A549 (cell line): ENCODE data around the gene CMTM4. TPM values are rescaled to one million over a fixed set of nuclear protein-coding genes. Genes with fewer than 3 reads are reported as not detected.

Experiments
- ATAC-seq, 2 experiments: fragments of 200-7000 bp in 1 of 2; fragments of >200 bp in 1 of 2; cut with Nextera tagmentation in 1 of 2; cut with Tn5 transposase in 1 of 2; 3 replicates each; pipeline versions ENCODE4 v1.8.0 to v1.9.1; 2018 to 2020; ENCODE audit warnings: mild to moderate bottlenecking in 1 of 2, moderate library complexity in 1 of 2
- CTCF ChIA-PET: fragments of 300-600 bp; sonication (Branson Sonifier 250); formaldehyde crosslinking; extraction: SDS; loops from one replicate; lab custom pipeline; 2021; ENCODE audit warnings: antibody characterized with exemption, inconsistent platforms; lab: Yijun Ruan, JAX
- POLR2A ChIA-PET: fragments of 350-600 bp; formaldehyde crosslinking; extraction: SDS; loops from one replicate; lab custom pipeline; 2021; ENCODE audit warnings: antibody characterized with exemption, inconsistent platforms; lab: Yijun Ruan, JAX
- DNase-seq, 2 experiments: peaks; one replicate each; pipeline versions ENCODE4 v3.0.0 to v3.0.0-alpha.2; 2011 to 2016; ENCODE audit warnings: low read depth in 1 of 2, low spot score in 1 of 2
- FAIRE-seq: peaks from 2 replicates; lab custom pipeline; 2011; peaks lifted over from hg19 to GRCh38; lab: Jason Lieb, UNC
- H3K27ac ChIP-seq, 2 experiments: fragments of >200 bp; sonication (Bioruptor Twin); formaldehyde crosslinking; 3 replicates each; pipeline ENCODE4 v1.5.1; 2016 to 2017
- H3K4me1 ChIP-seq: fragments of >200 bp; sonication (Bioruptor Twin); formaldehyde crosslinking; 3 replicates; pipeline ENCODE4 v1.6.1; 2016
- H3K4me2 ChIP-seq: fragments of >200 bp; sonication (Bioruptor Twin); formaldehyde crosslinking; 3 replicates; pipeline ENCODE4 v1.6.1; 2016
- H3K4me3 ChIP-seq: fragments of >200 bp; sonication (Bioruptor Twin); formaldehyde crosslinking; 3 replicates; pipeline ENCODE4 v1.5.1; 2016
- H3K9me3 ChIP-seq: fragments of >200 bp; sonication (Bioruptor Twin); formaldehyde crosslinking; 3 replicates; pipeline ENCODE4 v1.6.1; 2016
- BHLHE40 ChIP-seq: IDR thresholded peaks from 2 replicates; pipeline ENCODE4 v1.6.1; 2012; ENCODE audit warnings: low read depth, low read length, inconsistent platforms
- CBX8 ChIP-seq: fragments of 200-600 bp; sonication (generic); IDR thresholded peaks from 2 replicates; pipeline ENCODE4 v1.6.1; 2016
- EHF ChIP-seq: fragments of 250-450 bp; sonication (Bioruptor Pico); IDR thresholded peaks from 2 replicates; pipeline ENCODE4 v1.5.0; 2020; ENCODE audit warnings: mild to moderate bottlenecking
- EP300 ChIP-seq, 2 experiments: fragments of >200 bp; sonication (Bioruptor Twin); formaldehyde crosslinking; IDR thresholded peaks; 2 replicates in 1 of 2; 3 replicates in 1 of 2; pipeline ENCODE4 v1.6.1; 2016 to 2017
- ESRRA ChIP-seq: fragments of 150-350 bp; IDR thresholded peaks from 2 replicates; pipeline ENCODE4 v1.6.1; 2014; ENCODE audit warnings: mild to moderate bottlenecking, low read length, borderline replicate concordance
- FOSL2 ChIP-seq, 2 experiments: fragments of 450-650 bp in 1 of 2; fragments of >200 bp in 1 of 2; sonication (Bioruptor Twin) in 1 of 2; formaldehyde crosslinking; IDR thresholded peaks; 2 replicates each; pipeline versions ENCODE4 v1.5.0 to v1.6.1; 2016 to 2020; ENCODE audit warnings: mild to moderate bottlenecking in 1 of 2, moderate library complexity in 1 of 2
- JUN ChIP-seq, 2 experiments: fragments of >200 bp; sonication (Bioruptor Twin); formaldehyde crosslinking; IDR thresholded peaks; 2 replicates in 1 of 2; 3 replicates in 1 of 2; pipeline ENCODE4 v1.6.1; 2016 to 2017
- KDM1A ChIP-seq: fragments of 200-600 bp; sonication (generic); IDR thresholded peaks from 2 replicates; pipeline ENCODE4 v1.6.1; 2016; ENCODE audit warnings: low read depth, mild to moderate bottlenecking
- MAZ ChIP-seq: fragments of 150-350 bp; IDR thresholded peaks from 2 replicates; pipeline ENCODE4 v1.6.1; 2014; ENCODE audit warnings: antibody characterized with exemption, low read depth, low read length, borderline replicate concordance
- NPAS2 ChIP-seq: fragments of 250-450 bp; sonication (Bioruptor Pico); IDR thresholded peaks from 2 replicates; pipeline ENCODE4 v1.8.0; 2022; ENCODE audit warnings: mild to moderate bottlenecking, moderate library complexity, borderline replicate concordance
- PHF8 ChIP-seq: fragments of 200-600 bp; sonication (generic); IDR thresholded peaks from 2 replicates; pipeline ENCODE4 v1.6.1; 2016; ENCODE audit warnings: low read depth, mild to moderate bottlenecking, antibody characterized with exemption, moderate library complexity, borderline replicate concordance
- POLR2A ChIP-seq: IDR thresholded peaks from 2 replicates; pipeline ENCODE4 v1.6.1; 2012; ENCODE audit warnings: mild to moderate bottlenecking, low read length
- POLR2AphosphoS2 ChIP-seq: conservative IDR thresholded peaks from 2 replicates; pipeline ENCODE4 v1.6.1; 2012; ENCODE audit warnings: low read length, improper control_type of control experiment, inconsistent platforms
- TFCP2L1 ChIP-seq: fragments of 250-450 bp; sonication (Bioruptor Pico); IDR thresholded peaks from 2 replicates; pipeline ENCODE4 v1.5.0; 2021; ENCODE audit warnings: mild to moderate bottlenecking
- TP53 ChIP-seq: fragments of 250-450 bp; sonication (Bioruptor Pico); IDR thresholded peaks from 2 replicates; pipeline ENCODE4 v1.5.0; 2021; ENCODE audit warnings: mild to moderate bottlenecking, moderate library complexity
- ZFP36 ChIP-seq: fragments of 450-650 bp; IDR thresholded peaks from 2 replicates; pipeline ENCODE4 v1.6.1; 2014; ENCODE audit warnings: borderline replicate concordance; ENCODE audit not compliant: partially characterized antibody
- ZSCAN20 ChIP-seq: fragments of 250-450 bp; sonication (Bioruptor Pico); IDR thresholded peaks from 2 replicates; pipeline ENCODE4 v1.8.0; 2022; ENCODE audit warnings: mild to moderate bottlenecking, moderate library complexity
- WGBS: methylation state at CpG from one replicate; pipeline ENCODE4 v1.1.6; 2017; ENCODE audit errors: missing lambda C conversion rate; 5-methylcytosine and 5-hydroxymethylcytosine counted together
- polyA plus RNA-seq, 4 experiments: library from polyadenylated mRNA; depleted of rRNA in 3 of 4; stranded (reverse); fragments of >200 nt; fragmentation: RNase III in 1 of 4; extraction: RNeasy Plus Mini Kit Qiagen cat#74134 plus additional on column Dnase treatment in 1 of 4; gene quantifications; 2 replicates in 3 of 4; 3 replicates in 1 of 4; pipeline ENCODE4 v1.2.3, GENCODE V29; 2011 to 2017
- TF ChIP-seq, protein P1 (sequence below): fragments of >200 bp; sonication (Bioruptor Twin); formaldehyde crosslinking; IDR thresholded peaks from 3 replicates; pipeline ENCODE4 v1.6.1; 2016
- TF ChIP-seq, protein P2 (sequence below): fragments of >200 bp; sonication (Bioruptor Twin); formaldehyde crosslinking; IDR thresholded peaks from 2 replicates; pipeline ENCODE4 v1.6.1; 2016
- TF ChIP-seq, protein P3 (sequence below): fragments of 200-600 bp; sonication (generic); IDR thresholded peaks from 2 replicates; pipeline ENCODE4 v1.6.1; 2016; ENCODE audit warnings: antibody characterized with exemption, mild to moderate bottlenecking, moderate library complexity
- TF ChIP-seq, protein P4 (sequence below): fragments of 150-350 bp; IDR thresholded peaks from 2 replicates; pipeline ENCODE4 v1.6.1; 2014; ENCODE audit warnings: low read depth, mild to moderate bottlenecking, low read length
- TF ChIP-seq, protein P5 (sequence below): IDR thresholded peaks from 2 replicates; pipeline ENCODE4 v1.6.1; 2012
- TF ChIP-seq, protein P6 (sequence below): IDR thresholded peaks from 2 replicates; pipeline ENCODE4 v1.6.1; 2012; ENCODE audit warnings: low read depth, borderline replicate concordance

CMTM4 gene
- polyA plus RNA-seq, 2 of the 4 experiments (the other 2 are of a cell fraction): 24.8 to 58.6 TPM

DNA sequence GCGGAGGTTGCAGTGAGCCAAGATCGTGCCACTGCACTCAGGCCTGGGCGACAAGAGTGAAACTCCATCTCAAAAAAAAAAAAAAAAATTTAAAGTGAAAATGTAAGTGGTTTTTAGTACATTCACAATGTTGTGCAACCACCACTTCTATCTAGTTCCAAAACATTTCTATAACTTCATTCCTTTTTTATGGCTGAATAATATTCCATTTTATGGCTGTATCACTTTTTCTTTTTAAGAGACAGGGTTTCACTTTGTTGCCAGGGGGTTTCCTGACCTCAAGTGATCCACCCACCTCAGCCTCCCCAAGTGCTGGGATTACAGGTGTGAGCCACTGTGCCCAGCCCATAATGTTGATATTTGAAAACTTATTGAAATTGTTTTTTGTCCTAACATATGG is 103.7 kb downstream of the CMTM4 start:
- H3K27ac ChIP-seq: no peak overlapping the region
- WGBS: 96% methylated on average over 3 of the region's 3 CpGs
- no peak overlapping the region for H3K4me3 ChIP-seq
- POLR2A ChIA-PET: no interaction called here
- no peak for ATAC-seq
- TF ChIP-seq ZSCAN20 (CRISPR knock-in tag) (no peak), POLR2A (no peak), POLR2AphosphoS2 (no peak)
- TF ChIP-seq, protein P1, sequence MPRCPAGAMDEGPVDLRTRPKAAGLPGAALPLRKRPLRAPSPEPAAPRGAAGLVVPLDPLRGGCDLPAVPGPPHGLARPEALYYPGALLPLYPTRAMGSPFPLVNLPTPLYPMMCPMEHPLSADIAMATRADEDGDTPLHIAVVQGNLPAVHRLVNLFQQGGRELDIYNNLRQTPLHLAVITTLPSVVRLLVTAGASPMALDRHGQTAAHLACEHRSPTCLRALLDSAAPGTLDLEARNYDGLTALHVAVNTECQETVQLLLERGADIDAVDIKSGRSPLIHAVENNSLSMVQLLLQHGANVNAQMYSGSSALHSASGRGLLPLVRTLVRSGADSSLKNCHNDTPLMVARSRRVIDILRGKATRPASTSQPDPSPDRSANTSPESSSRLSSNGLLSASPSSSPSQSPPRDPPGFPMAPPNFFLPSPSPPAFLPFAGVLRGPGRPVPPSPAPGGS: no peak
- TF ChIP-seq, protein P2, sequence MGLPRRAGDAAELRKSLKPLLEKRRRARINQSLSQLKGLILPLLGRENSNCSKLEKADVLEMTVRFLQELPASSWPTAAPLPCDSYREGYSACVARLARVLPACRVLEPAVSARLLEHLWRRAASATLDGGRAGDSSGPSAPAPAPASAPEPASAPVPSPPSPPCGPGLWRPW: no peak
- H3K4me2 ChIP-seq: no peak overlapping the region
- FAIRE-seq: no peak
- H3K4me1 ChIP-seq: no peaks in the 10 kb centered on the region
- CTCF ChIA-PET: interaction anchor here (0.8 to 1.4 kb wide), 3 partner anchors 9 to 185 kb away, joined by 3 read pairs; no protein-coding TSS in a partner anchor
- H3K9me3 ChIP-seq: no peaks in the 10 kb centered on the region
- no peak for DNase-seq

DNA sequence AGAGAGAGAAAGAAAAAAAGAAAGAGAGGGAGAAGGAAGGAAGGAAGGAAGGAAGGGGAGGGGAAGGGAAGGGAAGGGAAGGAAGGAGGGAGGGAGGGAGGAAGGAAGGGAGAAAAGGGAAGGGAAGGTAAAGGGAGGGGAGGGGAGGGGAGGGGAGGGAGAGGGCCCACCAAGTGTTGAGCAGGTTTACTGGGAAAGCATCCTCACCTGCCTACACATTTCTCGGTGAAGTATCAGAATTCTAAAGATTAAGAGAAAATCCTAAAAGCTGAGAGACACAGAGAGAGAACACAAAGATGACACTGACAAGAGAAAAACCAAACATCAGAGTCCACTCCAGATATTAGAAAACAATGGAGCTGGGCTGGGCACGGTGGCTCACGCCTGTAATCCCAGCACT is 104.3 kb downstream of the CMTM4 start:
- Histone ChIP-seq H3K4me3 (no peak overlapping the region), H3K27ac (no peak overlapping the region), H3K4me1 (no peaks in the 10 kb centered on the region), H3K4me2 (no peak overlapping the region), H3K9me3 (no peaks in the 10 kb centered on the region)
- TF ChIP-seq EHF (CRISPR knock-in tag): no peak
- TF ChIP-seq, protein P3, sequence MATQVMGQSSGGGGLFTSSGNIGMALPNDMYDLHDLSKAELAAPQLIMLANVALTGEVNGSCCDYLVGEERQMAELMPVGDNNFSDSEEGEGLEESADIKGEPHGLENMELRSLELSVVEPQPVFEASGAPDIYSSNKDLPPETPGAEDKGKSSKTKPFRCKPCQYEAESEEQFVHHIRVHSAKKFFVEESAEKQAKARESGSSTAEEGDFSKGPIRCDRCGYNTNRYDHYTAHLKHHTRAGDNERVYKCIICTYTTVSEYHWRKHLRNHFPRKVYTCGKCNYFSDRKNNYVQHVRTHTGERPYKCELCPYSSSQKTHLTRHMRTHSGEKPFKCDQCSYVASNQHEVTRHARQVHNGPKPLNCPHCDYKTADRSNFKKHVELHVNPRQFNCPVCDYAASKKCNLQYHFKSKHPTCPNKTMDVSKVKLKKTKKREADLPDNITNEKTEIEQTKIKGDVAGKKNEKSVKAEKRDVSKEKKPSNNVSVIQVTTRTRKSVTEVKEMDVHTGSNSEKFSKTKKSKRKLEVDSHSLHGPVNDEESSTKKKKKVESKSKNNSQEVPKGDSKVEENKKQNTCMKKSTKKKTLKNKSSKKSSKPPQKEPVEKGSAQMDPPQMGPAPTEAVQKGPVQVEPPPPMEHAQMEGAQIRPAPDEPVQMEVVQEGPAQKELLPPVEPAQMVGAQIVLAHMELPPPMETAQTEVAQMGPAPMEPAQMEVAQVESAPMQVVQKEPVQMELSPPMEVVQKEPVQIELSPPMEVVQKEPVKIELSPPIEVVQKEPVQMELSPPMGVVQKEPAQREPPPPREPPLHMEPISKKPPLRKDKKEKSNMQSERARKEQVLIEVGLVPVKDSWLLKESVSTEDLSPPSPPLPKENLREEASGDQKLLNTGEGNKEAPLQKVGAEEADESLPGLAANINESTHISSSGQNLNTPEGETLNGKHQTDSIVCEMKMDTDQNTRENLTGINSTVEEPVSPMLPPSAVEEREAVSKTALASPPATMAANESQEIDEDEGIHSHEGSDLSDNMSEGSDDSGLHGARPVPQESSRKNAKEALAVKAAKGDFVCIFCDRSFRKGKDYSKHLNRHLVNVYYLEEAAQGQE: no peak
- TF ChIP-seq, protein P4, sequence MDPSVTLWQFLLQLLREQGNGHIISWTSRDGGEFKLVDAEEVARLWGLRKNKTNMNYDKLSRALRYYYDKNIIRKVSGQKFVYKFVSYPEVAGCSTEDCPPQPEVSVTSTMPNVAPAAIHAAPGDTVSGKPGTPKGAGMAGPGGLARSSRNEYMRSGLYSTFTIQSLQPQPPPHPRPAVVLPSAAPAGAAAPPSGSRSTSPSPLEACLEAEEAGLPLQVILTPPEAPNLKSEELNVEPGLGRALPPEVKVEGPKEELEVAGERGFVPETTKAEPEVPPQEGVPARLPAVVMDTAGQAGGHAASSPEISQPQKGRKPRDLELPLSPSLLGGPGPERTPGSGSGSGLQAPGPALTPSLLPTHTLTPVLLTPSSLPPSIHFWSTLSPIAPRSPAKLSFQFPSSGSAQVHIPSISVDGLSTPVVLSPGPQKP: no peak
- TF ChIP-seq CBX8: no peak
- no peak for TF ChIP-seq FOSL2 (IDR thresholded peaks at IDR 0.05)
- TF ChIP-seq FOSL2 (CRISPR knock-in tag; IDR thresholded peaks at IDR 0.05): no peak
- TF ChIP-seq, protein P5, sequence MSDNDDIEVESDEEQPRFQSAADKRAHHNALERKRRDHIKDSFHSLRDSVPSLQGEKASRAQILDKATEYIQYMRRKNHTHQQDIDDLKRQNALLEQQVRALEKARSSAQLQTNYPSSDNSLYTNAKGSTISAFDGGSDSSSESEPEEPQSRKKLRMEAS: no peak
- no peak for TF ChIP-seq JUN (IDR thresholded peaks at IDR 0.05)
- TF ChIP-seq ZSCAN20 (CRISPR knock-in tag): no peak
- TF ChIP-seq NPAS2 (CRISPR knock-in tag): no peak
- TF ChIP-seq ZFP36: no peak
- TF ChIP-seq TP53 (CRISPR knock-in tag): no peak
- no peak for TF ChIP-seq EP300 (IDR thresholded peaks at IDR 0.05)
- no peak for TF ChIP-seq PHF8
- TF ChIP-seq TFCP2L1 (CRISPR knock-in tag): no peak
- no peak for TF ChIP-seq MAZ
- no peak for TF ChIP-seq KDM1A
- TF ChIP-seq, protein P6, sequence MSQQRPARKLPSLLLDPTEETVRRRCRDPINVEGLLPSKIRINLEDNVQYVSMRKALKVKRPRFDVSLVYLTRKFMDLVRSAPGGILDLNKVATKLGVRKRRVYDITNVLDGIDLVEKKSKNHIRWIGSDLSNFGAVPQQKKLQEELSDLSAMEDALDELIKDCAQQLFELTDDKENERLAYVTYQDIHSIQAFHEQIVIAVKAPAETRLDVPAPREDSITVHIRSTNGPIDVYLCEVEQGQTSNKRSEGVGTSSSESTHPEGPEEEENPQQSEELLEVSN: no peak
- TF ChIP-seq ESRRA: no peak
- no peak for TF ChIP-seq BHLHE40
- WGBS: 54% methylated on average over 3 of the region's 3 CpGs
- CTCF ChIA-PET: interaction anchor here (0.8 to 1.4 kb wide), 2 partner anchors 9 to 16 kb away, joined by 3 read pairs; no protein-coding TSS in a partner anchor
- DNase-seq (no peak), FAIRE-seq (no peak), ATAC-seq (no peak)
- POLR2A ChIA-PET: no interaction called here
